Parathyroid adenoma (tissue), 2 donors: ENCODE results near the gene ANKRD17.

Experiments used
- H2AFZ ChIP-seq: fragments of 300-600 bp; sonication (generic); one replicate; pipeline ENCODE4 v1.7.0; 2017; ENCODE audit warnings: antibody characterized with exemption, mild to moderate bottlenecking
- H3K27ac ChIP-seq: fragments of 300-600 bp; sonication (generic); one replicate; pipeline ENCODE4 v1.7.0; 2017
- H3K27me3 ChIP-seq: fragments of 300-600 bp; sonication (generic); one replicate; pipeline ENCODE4 v1.7.0; 2017; ENCODE audit warnings: low read length; ENCODE audit not compliant: control insufficient read depth, insufficient read depth
- H3K36me3 ChIP-seq: fragments of 300-600 bp; sonication (generic); one replicate; pipeline ENCODE4 v1.7.0; 2017; ENCODE audit warnings: low read length; ENCODE audit not compliant: control insufficient read depth, insufficient read depth
- H3K4me1 ChIP-seq: fragments of 300-600 bp; sonication (generic); one replicate; pipeline ENCODE4 v1.7.0; 2017; ENCODE audit warnings: control low read depth
- H3K4me2 ChIP-seq: fragments of 300-600 bp; sonication (generic); one replicate; pipeline ENCODE4 v1.7.0; 2017; ENCODE audit warnings: low read length
- H3K4me3 ChIP-seq: fragments of 300-600 bp; sonication (generic); one replicate; pipeline ENCODE4 v1.7.0; 2017; ENCODE audit warnings: low read depth, low read length
- H3K79me2 ChIP-seq: fragments of 300-600 bp; sonication (generic); one replicate; pipeline ENCODE4 v1.7.0; 2017; ENCODE audit warnings: control low read depth
- H3K9ac ChIP-seq: fragments of 300-600 bp; sonication (generic); one replicate; pipeline ENCODE4 v1.7.0; 2017; ENCODE audit warnings: mild to moderate bottlenecking
- H3K9me3 ChIP-seq: fragments of 300-600 bp; sonication (generic); one replicate; pipeline ENCODE4 v1.7.0; 2017; ENCODE audit warnings: low read length; ENCODE audit not compliant: control insufficient read depth
- CTCF ChIP-seq: fragments of 300-600 bp; sonication (generic); IDR thresholded peaks from one replicate; pipeline ENCODE4 v1.7.0; 2017; ENCODE audit warnings: antibody characterized with exemption, mild to moderate bottlenecking
- donor health status: primary hyperparathyroidism.

The ANKRD17 gene

GRCh38 chr4:73028621-73029020 lies 230.0 kb downstream of the ANKRD17 start:
- Histone ChIP-seq H3K9ac (no peak overlapping the region), H3K4me2 (no peak overlapping the region), H3K27me3 (no peaks in the 10 kb centered on the region), H3K4me1 (no peaks in the 10 kb centered on the region), H3K79me2 (no peaks in the 10 kb centered on the region), H3K36me3 (no peaks in the 10 kb centered on the region), H2AFZ (no peak overlapping the region), H3K4me3 (no peak overlapping the region), H3K9me3 (no peaks in the 10 kb centered on the region), H3K27ac (no peak overlapping the region)
- no peak for TF ChIP-seq CTCF
